ENCODE measurements around the gene NFAM1.
A peak's percentile ranks its signal among the peaks of the same experiment; 100 is the strongest.

The NFAM1 gene

GRCh38 chr22:42376711-42377554 is 55.3 kb downstream of the NFAM1 start:
- no peak for TF ChIP-seq CTCF (IDR thresholded peaks at IDR 0.05; ENCODE audit: extremely low read depth, missing control alignments)
- no peak for DNase-seq (ENCODE audit: low spot score)

GRCh38 chr22:42375982-42376381 is 56.2 kb downstream of the NFAM1 start:
- TF ChIP-seq CTCF (IDR thresholded peaks at IDR 0.05; ENCODE audit: extremely low read depth, missing control alignments): no peak
- DNase-seq (ENCODE audit: low spot score): no peak

- no peak for TF ChIP-seq CTCF (IDR thresholded peaks at IDR 0.05; ENCODE audit: extremely low read depth, missing control alignments)
- DNase-seq (ENCODE audit: low spot score): no peak
Measured at GRCh38 chr22:42372976-42373375, 59.2 kb downstream of the NFAM1 start.

GRCh38 chr22:42371501-42371900 is 60.7 kb downstream of the NFAM1 start:
- no peak for TF ChIP-seq CTCF (IDR thresholded peaks at IDR 0.05; ENCODE audit: extremely low read depth, missing control alignments)
- no peak for DNase-seq (ENCODE audit: low spot score)

- DNase-seq (ENCODE audit: low spot score): no peak
- TF ChIP-seq CTCF (IDR thresholded peaks at IDR 0.05; ENCODE audit: extremely low read depth, missing control alignments): no peak
Measured at GRCh38 chr22:42371099-42371498, 61.1 kb downstream of the NFAM1 start.

GRCh38 chr22:42369250-42370041 is 62.8 kb downstream of the NFAM1 start:
- no peak for TF ChIP-seq CTCF (IDR thresholded peaks at IDR 0.05; ENCODE audit: extremely low read depth, missing control alignments)

More at GRCh38 chr22:42369250-42370041, 62.8 kb downstream of the NFAM1 start:
- peak; percentile 99 for DNase-seq (ENCODE audit: low spot score)

Data from GM20000 (cell line).